Measurements from ENCODE around the gene TNFRSF9.
"Not testable (repeated sequence)": the region's sequence is repeated elsewhere in the genome, so short reads cannot be mapped to it uniquely, and the experiment has no call there.

The TNFRSF9 gene

DNA sequence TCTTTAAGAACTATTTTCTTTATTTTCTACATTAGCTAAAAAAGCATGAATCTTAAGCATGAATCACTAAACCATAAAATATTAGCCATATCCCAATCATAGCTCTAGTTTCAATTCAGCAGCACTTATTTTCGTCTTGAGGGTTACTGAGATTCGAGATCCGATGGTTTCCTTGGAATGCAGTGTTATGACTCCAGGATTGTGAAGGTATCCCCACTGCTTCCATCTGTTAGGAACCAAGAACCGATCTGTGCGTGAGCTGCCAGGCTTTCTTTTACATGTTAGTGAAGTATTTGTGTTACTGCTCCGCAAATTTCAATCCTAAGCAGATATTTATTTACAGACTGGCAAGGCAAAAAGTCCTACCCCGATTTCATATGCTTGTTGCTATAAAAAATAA, 18.8 kb downstream of the TNFRSF9 start:
- no peak for DNase-seq (ENCODE audit: low read depth in 3 of 3)

DNA sequence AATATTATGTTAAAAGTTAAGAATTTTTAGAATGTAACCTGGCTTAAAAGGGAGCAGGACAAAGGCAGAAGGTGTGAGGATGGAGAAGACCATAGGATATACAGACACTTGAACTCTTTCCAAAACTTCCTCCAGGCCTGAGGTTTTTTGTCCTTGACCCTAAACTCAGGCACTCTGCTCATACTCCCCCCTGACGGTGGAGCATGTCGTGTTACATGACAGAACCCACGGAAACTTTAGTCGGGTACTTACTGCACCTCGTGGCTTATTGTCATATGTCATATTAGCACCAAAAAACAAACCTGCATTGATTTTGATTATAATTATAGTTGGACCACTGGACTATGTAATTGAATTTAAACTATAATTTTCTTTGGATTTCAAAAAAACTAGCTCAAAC, 20.8 kb downstream of the TNFRSF9 start:
- no peak for DNase-seq (ENCODE audit: low read depth in 3 of 3)

DNA sequence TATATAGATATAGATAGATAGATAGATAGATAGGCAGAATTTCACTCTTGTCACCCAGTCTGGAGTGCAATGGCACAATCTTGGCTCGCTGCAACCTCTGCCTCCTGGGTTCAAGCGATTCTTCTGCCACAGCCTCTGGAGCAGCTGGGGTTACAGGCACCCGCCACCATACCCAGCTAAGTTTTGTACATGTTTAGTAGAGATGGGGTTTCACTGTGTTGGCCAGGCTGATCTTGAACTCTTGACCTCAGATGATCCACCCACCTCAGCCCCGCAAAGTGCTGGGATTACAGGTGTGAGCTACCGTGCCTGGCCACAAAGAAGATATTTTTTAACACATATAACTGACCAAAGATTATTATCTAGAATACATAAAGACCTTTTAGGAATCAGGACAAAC, 22.7 kb downstream of the TNFRSF9 start:
- not testable (repeated sequence) for DNase-seq (ENCODE audit: low read depth in 3 of 3)

DNA sequence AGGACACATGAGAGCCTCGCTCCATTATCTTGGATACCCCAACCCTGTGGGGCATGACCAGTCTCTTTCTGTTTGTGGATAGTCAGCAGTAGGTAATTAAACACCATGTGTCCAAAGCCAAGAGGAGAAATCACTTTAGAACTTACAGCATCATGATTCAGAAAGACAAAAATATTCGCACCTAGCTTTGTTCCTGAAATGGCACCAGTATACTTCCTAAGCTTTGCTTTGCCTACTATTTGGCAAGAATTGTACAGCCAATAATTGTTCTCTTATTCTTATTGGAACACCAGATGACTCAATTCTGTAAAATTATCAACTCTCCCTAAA, 24.2 kb downstream of the TNFRSF9 start:
- DNase-seq (ENCODE audit: low read depth in 3 of 3), result no peak

DNA sequence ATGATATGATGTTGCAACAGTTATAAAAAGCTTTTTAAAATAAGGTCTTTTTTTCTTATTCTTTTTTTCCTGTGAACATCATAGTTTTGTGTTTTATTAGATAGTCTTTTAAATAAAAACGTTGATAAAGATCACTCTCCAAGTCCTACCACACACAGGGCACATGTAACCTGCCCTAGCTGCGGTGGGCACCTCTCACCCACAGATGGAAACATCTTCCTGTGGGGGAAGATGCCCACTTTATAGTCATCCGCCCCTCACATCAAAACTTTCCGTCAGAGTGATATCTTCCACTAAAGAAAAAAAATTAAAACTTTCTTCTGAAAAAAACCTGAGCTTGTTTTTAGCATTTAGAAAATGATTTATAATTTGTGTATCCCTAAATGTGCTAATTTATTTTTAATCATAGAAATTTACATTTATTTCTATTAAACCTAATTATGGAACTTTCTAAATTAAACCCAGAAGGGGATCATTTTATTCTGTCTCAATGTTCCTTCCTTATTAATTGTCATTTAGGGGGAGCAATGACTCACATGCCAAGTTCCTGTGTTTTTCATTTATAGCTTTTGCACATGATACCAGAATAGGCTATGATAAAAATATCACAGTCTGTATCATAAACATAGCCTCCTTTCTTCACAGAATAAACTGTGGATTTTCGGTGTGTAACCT, 24.7 kb downstream of the TNFRSF9 start:
- peak in 2 of 3 experiments; percentile 25 to 33 for DNase-seq (ENCODE audit: low read depth in 3 of 3)

DNA sequence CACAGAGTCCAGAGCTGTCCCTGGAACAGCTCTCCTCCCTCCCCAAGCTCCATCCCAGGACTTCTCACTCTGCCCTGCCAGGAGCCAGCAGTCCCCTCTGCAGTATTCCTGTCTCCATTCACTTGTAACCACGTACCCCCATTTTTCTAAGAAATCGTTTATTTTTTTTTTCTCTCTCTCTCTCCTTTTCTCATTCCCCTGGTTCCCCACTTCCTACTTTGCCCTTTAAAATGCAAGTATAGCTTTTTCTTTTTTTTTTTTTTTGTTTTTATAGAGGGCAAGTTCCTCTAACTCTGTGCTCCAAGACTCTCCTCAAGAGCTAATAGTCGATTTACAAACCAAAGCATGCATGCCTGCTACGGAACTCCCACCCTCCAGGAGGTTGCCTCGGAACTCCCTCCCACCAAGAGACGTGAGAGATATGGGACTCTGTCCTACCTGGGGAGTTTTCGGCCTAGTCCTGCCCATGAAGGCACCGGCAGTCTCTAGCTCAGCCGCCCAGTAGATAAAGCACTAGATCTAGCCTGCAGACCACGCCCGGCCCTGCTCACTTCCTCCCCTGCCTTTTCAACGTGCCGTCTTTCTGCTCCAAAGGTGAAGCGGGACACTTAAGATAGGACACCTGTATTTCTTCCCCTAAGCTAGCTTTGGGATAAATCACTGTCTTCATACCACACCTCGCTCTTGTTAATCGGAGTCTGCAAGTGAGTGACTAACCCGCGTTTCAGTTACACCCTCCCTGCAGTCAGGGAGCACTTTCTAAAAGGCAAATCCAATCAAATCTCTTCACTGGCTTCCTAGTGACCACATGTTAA, 27.7 kb downstream of the TNFRSF9 start:
- DNase-seq (ENCODE audit: low read depth in 3 of 3), result no peak

DNA sequence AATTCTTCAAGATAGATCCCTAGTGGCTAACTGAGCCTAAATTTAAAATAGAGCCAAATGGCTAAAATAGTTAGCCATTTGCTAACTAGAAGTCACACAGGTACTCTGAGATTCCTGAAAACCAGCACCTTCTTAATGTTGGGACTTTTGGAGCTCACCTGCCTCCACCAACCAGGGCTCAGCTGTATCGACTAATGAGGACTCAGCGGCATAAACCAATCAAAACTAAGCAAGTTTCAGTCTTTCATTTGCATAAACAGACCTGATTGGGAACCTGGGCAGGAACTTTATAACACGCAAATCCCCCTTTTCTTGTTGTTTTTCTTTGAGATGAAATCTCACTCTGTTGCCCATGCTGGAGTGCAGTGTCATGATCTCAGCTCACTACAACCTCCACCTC, 28.5 kb downstream of the TNFRSF9 start:
- DNase-seq (ENCODE audit: low read depth in 3 of 3), result no peak

DNA sequence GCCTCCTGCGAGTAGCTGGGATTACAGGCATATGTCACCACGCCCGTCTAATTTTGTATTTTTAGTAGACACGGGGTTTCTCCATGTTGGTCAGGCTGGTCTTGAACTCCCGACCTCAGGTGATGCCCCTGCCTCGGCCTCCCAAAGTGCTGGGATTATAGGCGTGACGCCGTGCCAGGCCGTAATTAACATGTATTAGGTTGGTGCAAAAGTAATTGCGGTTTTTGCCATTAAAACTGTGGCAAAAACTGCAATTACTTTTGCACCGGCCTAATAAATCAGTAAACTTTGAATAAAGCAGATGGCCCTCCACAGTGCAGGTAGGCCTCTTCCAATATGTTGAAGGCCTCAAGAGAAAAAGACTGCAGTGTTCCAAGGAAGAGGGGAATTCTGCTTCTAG, 35.4 kb downstream of the TNFRSF9 start:
- DNase-seq (ENCODE audit: low read depth in 3 of 3), result no peak

DNA sequence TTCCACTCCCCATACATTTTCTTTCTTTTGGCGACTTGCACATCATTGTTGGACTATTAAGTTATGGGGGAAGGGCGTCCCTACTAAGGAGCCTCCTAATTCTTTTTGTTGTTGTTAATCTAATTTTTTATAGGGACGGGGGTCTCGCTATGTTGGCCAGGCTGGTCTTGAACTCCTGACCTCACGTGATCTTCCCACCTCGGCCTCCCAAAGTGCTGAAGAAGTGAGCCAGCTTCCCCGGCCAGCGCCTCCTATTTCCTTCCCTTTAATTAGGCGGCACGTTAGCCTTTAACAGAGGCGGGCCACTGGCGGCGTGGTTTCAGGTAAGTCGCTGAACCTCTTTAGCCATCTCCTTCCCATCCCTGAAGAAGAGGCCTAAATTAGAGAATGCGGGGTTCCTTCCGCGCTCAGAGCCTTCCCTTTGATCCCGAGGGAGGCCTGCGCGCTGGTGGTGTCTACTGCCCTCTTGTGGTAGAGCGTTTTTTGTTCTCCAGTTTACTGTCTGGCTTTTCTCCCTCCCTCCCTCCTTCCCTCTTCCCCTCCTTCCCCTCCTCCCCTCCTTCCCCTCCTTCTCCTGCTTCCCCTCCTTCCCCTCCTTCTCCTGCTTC, 38.1 kb downstream of the TNFRSF9 start:
- DNase-seq (ENCODE audit: low read depth in 3 of 3), result peak; percentile 27 to 41 (median 39)

DNA sequence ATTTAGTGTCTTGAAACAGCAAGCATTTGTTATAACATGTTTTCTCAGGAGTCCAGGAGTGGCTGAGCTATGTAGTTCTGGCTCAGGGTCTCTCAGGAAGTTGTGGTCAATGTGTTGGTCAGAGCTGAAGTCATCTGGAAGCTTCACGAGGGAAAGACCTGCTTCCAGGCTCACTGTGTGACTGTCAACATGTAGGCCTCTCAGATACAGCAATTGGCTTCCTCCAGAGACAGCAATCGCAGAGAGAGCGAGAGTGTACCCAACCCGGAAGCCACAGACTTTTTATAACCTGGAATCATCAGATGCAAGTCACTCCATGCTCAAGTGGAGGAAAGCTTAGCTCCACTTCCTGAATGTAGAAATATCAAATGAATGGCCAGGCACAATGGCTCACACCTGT, 40.9 kb downstream of the TNFRSF9 start:
- DNase-seq (ENCODE audit: low read depth in 3 of 3), result no peak

DNA sequence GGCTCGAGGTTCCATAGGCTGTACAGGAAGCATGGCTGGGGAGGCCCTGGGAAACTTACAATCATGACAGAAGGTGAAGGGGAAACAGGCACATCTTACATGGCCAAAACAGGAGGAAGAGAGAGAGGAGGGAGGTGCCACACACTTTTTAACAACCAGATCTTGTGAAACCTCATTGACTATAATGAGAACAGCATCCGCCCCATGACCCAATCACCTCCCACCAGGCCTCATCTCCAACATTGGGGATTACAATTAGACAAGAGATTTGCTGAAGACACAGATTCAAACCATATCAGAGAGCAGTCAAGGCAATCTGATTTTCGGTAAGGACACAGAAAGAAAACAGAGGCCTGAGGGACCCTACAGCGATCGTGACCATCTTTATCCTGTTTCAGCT, 41.7 kb downstream of the TNFRSF9 start:
- DNase-seq (ENCODE audit: low read depth in 3 of 3), result no peak

DNA sequence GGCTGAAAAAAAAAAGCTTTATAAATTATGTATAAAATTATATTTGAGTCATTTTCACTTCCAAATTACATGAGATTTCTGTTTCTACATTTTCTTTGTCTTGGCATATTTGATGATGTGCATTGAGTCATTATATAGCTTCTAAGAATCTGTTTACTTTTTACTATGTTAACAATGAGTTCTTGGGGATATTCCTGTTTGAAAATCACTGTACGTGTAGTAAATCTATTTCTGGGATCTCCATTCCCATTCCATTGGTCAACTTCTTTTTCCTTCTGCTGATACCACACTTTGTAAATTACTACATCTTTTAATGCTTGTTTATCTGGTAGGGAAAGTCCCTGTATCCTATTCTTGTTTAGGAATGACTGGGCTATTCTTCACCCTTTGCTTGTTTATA, 43.6 kb downstream of the TNFRSF9 start:
- no peak for DNase-seq (ENCODE audit: low read depth in 3 of 3)

DNA sequence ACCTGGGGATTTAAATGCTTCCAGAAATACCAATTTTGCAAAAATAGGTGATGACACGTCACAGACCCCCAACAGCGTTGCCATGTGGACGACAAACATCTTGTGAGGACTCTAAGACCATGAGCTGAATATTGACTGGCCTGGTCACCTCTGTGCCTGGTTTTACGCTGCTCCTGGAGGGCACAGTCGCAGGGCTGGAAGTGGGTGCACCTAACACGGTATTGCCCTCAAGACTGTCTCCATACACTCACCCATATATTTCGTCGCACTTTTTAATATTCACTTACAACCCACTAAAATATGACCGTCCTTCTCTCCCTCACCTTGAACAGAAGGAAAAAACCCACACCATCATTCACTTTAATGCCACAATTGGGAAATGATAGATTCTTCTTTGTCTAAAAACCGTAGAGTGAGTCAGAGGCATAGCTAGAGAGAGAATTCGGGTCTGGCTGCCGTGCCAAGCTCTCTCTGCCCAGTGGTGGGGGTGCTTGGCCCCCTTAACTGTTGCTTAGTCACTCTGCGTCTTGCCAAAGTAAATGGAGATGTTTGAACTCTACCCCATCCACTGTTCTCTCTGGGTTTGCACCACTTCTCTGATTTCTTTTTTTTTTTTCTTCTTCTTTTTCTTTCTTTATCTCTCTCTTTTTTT, 47.0 kb downstream of the TNFRSF9 start:
- no peak for DNase-seq (ENCODE audit: low read depth in 3 of 3)

DNA sequence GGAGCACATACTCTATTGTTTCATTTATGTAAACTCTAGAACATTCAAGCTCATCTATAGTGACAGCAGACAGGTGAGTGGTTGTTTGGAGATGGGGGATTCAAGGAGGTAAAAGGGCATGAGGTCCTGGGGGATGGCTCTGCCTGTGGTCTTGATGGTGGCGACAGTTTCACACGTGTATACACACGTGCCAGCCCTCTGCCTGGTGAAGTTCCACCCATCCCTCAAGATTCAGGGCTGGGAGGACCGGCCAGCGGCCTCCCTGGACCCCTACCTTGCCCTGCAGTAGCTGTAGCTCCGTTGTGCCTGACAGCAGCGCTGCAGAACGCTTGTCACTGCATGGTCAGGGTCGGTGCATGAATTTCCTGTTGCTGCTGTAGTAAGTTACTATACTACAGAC, 48.8 kb downstream of the TNFRSF9 start:
- DNase-seq (ENCODE audit: low read depth in 3 of 3), result no peak

DNA sequence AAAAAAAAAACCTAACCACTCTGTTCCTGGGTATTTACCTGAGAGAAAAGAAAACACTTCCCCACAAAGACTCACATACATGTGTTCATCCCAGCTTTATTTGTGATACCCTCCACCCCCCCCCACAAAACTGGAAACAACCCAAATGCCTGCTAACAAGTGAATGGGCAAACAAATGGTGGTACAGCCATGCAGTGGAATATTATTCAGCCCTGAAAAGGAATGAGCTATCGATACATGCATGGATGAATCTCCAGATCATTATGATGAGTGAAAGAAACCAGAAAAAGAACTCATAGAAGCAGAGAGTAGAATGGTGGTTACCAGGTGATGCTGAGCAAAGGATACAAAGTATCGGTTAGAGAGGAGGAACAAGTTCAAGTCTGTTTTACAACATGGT, 49.8 kb downstream of the TNFRSF9 start:
- DNase-seq (ENCODE audit: low read depth in 3 of 3), result no peak

DNA sequence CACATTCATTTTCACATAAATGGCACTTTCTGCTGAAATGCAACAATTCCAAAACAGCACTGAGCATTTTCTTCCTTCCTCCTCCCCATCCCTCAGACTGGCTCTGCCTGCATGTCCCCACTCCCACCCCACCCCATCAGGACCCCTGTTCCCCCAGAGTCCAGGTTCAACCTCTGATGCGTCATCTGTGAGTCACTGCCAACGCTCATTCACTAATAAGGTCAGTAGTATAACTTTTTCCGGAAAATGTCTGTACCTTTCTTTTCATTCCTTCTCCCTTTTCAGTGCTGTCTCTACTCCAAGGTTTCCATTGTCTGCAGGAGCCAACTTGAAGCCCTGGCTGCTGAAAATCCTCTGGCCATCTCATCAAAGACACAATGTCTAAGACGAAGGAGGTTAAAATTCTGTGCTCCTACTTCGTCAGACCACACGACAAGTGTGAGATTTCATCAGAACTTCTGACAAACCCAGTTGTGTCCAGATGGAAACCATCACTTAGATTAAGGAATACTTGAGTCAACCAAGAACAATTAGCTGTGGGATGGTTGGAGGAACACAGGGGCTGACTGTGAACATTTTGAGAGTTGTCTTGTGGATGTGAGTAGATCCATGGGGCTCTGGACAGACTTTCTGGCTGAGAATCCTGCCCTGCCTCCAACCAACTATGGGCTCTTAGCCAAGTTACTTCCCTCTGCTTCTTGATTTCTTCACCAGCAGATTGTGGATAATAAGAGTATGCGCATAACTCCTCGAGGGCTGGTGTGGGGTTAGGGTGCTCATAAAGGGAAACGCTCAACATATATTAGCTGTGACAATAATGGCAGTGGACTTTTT, 52.2 kb downstream of the TNFRSF9 start:
- DNase-seq (ENCODE audit: low read depth in 3 of 3), result no peak

DNA sequence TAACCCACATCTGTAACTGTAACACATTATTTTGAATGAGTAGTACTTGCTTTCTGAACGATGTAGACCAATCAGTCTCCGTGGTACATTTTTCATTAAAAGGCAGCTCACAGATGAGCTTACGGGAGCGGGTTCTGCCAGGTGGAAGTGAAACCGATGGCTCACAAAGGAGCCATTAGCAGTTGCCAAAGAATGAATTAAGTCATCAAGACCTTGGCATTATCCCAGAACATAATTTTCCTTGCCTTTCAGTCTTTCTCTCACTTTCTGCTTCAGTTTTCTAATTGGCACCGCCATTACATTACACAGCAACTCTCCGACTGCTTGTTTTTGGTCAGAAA, 54.3 kb downstream of the TNFRSF9 start:
- no peak for DNase-seq (ENCODE audit: low read depth in 3 of 3)

DNA sequence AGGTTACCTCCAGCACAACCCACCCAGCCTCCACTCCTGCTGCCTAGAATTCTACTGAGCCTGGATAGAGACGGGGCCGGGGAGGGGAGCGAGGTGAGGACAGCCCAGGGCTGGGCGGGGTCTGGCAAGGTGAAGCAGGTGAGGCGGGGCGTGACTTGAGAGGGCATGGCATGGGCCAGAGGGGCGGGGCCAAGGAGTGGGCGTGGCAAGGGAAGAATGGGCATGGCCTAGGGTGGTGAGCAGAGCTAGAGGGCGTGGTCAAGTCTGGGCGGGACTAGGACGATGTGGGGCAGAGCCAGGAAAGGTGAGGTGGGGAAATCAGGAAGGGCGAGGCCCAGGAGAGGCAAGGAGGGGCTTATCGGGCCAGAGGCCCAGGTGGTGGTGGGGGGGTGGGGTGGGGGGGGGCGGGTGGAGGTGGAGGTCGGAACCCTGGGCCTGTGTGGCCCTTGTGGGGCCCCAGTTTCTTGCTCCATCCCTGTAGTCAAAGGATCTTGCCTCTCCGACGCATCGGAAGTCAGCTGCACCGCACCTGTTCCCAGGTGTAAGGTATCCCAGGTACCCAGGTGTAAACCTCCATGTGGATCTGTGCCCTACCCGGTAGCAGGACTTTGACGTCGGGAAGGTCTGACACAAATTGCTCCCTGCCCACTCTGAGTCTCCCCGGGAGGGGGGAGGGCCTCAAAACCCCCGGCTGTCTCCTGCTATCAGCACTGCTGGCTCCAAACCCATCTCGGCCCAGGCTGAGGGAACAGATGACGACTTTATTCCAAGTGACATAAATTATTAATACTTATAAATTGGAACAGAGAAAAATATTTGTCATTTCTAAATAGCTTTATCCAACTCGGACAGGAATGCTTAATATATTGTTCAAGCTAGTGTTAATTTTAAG, 54.9 kb downstream of the TNFRSF9 start:
- no peak for DNase-seq (ENCODE audit: low read depth in 3 of 3)

DNA sequence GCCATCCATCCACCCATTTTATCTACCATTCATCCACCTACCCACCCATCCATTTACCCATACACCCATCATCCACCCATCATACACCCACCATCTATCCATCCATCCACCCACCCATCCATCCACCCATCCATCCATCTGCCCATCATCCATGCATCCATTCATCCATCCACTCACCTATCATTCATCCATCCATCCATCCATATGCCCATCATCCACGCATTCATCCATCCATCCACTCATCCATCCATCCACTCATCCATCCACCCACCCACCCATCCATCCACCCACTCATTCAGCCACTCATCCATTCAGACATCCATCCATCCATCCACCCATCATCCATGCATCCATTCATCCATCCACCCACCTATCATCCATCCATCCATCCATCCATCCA, 55.9 kb downstream of the TNFRSF9 start:
- DNase-seq (ENCODE audit: low read depth in 3 of 3), result no peak

DNA sequence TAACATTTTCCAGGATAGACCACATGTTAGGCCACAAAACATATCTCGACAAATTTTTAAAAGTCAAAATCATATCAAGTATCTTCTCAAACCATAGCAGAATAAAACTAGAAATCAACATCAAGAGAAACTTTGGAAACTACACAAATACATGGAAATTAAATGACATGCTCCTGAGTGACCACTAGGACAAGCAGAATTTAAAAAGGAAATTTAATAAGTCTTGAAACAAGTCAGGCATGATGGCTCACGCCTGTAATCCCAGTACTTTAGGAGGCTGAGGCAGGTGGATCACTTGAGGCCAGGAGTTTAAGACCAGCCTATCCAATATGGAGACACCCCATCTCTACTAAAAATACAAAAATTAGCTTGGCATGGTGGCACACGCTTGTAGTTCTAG, 61.4 kb downstream of the TNFRSF9 start:
- DNase-seq (ENCODE audit: low read depth in 3 of 3), result no peak

DNA sequence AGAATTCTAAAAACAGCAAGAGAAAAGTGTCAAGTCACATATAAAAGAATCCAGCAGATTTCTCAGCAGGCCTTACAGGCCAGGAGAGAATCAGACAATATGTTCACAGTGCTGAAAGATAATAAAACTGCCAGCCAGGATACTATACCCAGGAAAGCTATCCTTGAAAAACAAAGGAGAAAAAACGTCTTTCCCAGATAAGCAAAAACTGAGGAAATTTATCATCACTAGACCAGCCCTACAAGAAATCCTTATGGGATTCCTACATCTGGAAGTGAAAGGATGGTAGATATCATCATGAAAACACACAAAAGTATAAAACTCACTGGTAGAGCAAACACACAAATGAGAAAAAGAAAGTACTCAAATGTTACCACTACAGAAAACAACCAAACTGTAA, 62.6 kb downstream of the TNFRSF9 start:
- DNase-seq (ENCODE audit: low read depth in 3 of 3), result no peak

All from stimulated activated CD4-positive, alpha-beta T cell treated with anti-CD3 and anti-CD28 coated beads, TNF-alpha, amount 100 ng/mL, for 4 hours (primary cell).